Smooth muscle cell (in vitro differentiated cells): ENCODE results near the gene PTCSC3. TPM values are rescaled to one million over a fixed set of nuclear protein-coding genes. Genes with fewer than 3 reads are reported as not detected.

Experiments used
- DNase-seq: peaks from one replicate; lab custom pipeline; 2025; ENCODE audit not compliant: unreplicated experiment; lab: John Stamatoyannopoulos, UW
- H2AFZ ChIP-seq: fragments of 200-600 bp; sonication (generic); 2 replicates; pipeline ENCODE4 v1.6.0; 2016; ENCODE audit warnings: antibody characterized with exemption, low read depth, mild to moderate bottlenecking
- H3F3A ChIP-seq: fragments of 200-600 bp; sonication (generic); 2 replicates; pipeline ENCODE4 v1.6.0; 2017; ENCODE audit warnings: antibody characterized with exemption, low read depth
- H3K27ac ChIP-seq: fragments of 200-600 bp; sonication (generic); 2 replicates; pipeline ENCODE4 v1.5.1; 2016; ENCODE audit warnings: low read depth, mild to moderate bottlenecking
- H3K27me3 ChIP-seq: fragments of 200-600 bp; sonication (generic); 2 replicates; pipeline ENCODE4 v1.6.1; 2016; ENCODE audit warnings: low read depth, mild to moderate bottlenecking
- H3K36me3 ChIP-seq: fragments of 200-600 bp; sonication (generic); 2 replicates; pipeline ENCODE4 v1.5.1; 2016; ENCODE audit warnings: low read depth
- H3K4me1 ChIP-seq: fragments of 200-600 bp; sonication (generic); 2 replicates; pipeline ENCODE4 v1.5.1; 2016; ENCODE audit warnings: low read depth
- H3K4me2 ChIP-seq: fragments of 200-600 bp; sonication (generic); 2 replicates; pipeline ENCODE4 v1.6.0; 2016; ENCODE audit warnings: mild to moderate bottlenecking
- H3K4me3 ChIP-seq: fragments of 200-600 bp; sonication (generic); 2 replicates; pipeline ENCODE4 v1.5.1; 2016; ENCODE audit warnings: mild to moderate bottlenecking
- H3K79me2 ChIP-seq: fragments of 200-600 bp; sonication (generic); 2 replicates; pipeline ENCODE4 v1.6.0; 2016; ENCODE audit warnings: low read depth, mild to moderate bottlenecking
- H3K9ac ChIP-seq: fragments of 200-600 bp; sonication (generic); 2 replicates; pipeline ENCODE4 v1.6.0; 2016; ENCODE audit warnings: low read depth
- H3K9me3 ChIP-seq: fragments of 200-600 bp; sonication (generic); replicated peaks from 2 replicates; pipeline ENCODE4 v1.5.1; 2016; ENCODE audit warnings: low read depth
- H4K20me1 ChIP-seq: fragments of 200-600 bp; sonication (generic); 2 replicates; pipeline ENCODE4 v1.6.0; 2016; ENCODE audit warnings: low read depth
- CTCF ChIP-seq: fragments of 200-600 bp; sonication (generic); IDR thresholded peaks from 2 replicates; pipeline ENCODE4 v1.5.1; 2017; ENCODE audit warnings: borderline replicate concordance, mild to moderate bottlenecking, antibody characterized with exemption; ENCODE audit not compliant: insufficient read depth, poor library complexity, severe bottlenecking
- WGBS: methylation state at CpG from one replicate; pipeline ENCODE4 v1.1.7; 2016; ENCODE audit warnings: low lambda C conversion rate; 5-methylcytosine and 5-hydroxymethylcytosine counted together
- polyA plus RNA-seq: library from polyadenylated mRNA; unstranded; fragments of >200 nt; fragmentation: Nextera tagmentation; extraction: Ambion mirVana; gene quantifications from 2 replicates; pipeline ENCODE4 v1.2.1, GENCODE V29; 2016
- total RNA-seq: library from RNA; depleted of rRNA; stranded (reverse); fragments of >200 nt; gene quantifications from 2 replicates; pipeline ENCODE4 v1.2.3, GENCODE V29; 2014

PTCSC3 gene
- total and polyA plus RNA-seq, 2 experiments from 2014 or later = not detected

GRCh38 chr14:36171607-36172006 lies 4.9 kb downstream of the PTCSC3 start:
- TF ChIP-seq CTCF = no peak
- H3K4me2 ChIP-seq = no peak overlapping the region
- WGBS = 53% methylated on average over 3 of the region's 3 CpGs
- H4K20me1 ChIP-seq = no peaks in the 10 kb centered on the region
- H3K27me3 ChIP-seq = no peaks in the 10 kb centered on the region
- no peak overlapping the region for H3K4me3 ChIP-seq
- no peak overlapping the region for H3K9ac ChIP-seq
- H3K36me3 ChIP-seq = no peaks in the 10 kb centered on the region
- no peak for DNase-seq
- peaks cover 4% of the 10 kb centered on the region for H3K4me1 ChIP-seq
- no peak overlapping the region for H3K27ac ChIP-seq
- H3K79me2 ChIP-seq = no peaks in the 10 kb centered on the region
- H2AFZ ChIP-seq = no peak overlapping the region
- no peaks in the 10 kb centered on the region for H3K9me3 ChIP-seq
- no peaks in the 10 kb centered on the region for H3F3A ChIP-seq

GRCh38 chr14:36167431-36167830 lies 9.1 kb downstream of the PTCSC3 start:
- 69% methylated on average over 5 of the region's 5 CpGs for WGBS
- H3K4me1 ChIP-seq = peaks cover 4% of the 10 kb centered on the region

GRCh38 chr14:36163451-36163850 lies 13.1 kb downstream of the PTCSC3 start:
- no peak overlapping the region for H3K4me2 ChIP-seq
- no peaks in the 10 kb centered on the region for H3K27me3 ChIP-seq
- H3K4me1 ChIP-seq = peaks cover 4% of the 10 kb centered on the region
- no peak overlapping the region for H3K27ac ChIP-seq
- no peaks in the 10 kb centered on the region for H3K9me3 ChIP-seq
- 89% methylated on average over 5 of the region's 5 CpGs for WGBS
- DNase-seq = no peak
- no peaks in the 10 kb centered on the region for H3F3A ChIP-seq
- H3K9ac ChIP-seq = no peak overlapping the region
- no peaks in the 10 kb centered on the region for H4K20me1 ChIP-seq
- no peak overlapping the region for H3K4me3 ChIP-seq
- no peak overlapping the region for H2AFZ ChIP-seq
- TF ChIP-seq CTCF = no peak
- H3K36me3 ChIP-seq = no peaks in the 10 kb centered on the region
- no peaks in the 10 kb centered on the region for H3K79me2 ChIP-seq

More at GRCh38 chr14:36167431-36167830, 9.1 kb downstream of the PTCSC3 start:
- Histone ChIP-seq H2AFZ (no peak overlapping the region), H4K20me1 (no peaks in the 10 kb centered on the region), H3K9me3 (no peaks in the 10 kb centered on the region), H3K4me2 (no peak overlapping the region), H3K36me3 (no peaks in the 10 kb centered on the region), H3K27ac (no peak overlapping the region), H3F3A (no peaks in the 10 kb centered on the region), H3K4me3 (no peak overlapping the region), H3K9ac (no peak overlapping the region), H3K79me2 (no peaks in the 10 kb centered on the region), H3K27me3 (no peaks in the 10 kb centered on the region)
- DNase-seq = no peak
- no peak for TF ChIP-seq CTCF

- Histone ChIP-seq H3K4me2 (peak overlapping the region; percentile 67), H3K79me2 (no peaks in the 10 kb centered on the region), H3K27ac (no peak overlapping the region), H3K27me3 (no peaks in the 10 kb centered on the region), H3K9me3 (no peaks in the 10 kb centered on the region), H3K36me3 (no peaks in the 10 kb centered on the region), H3K4me1 (no peaks in the 10 kb centered on the region), H3K4me3 (no peak overlapping the region), H3K9ac (no peak overlapping the region), H3F3A (no peaks in the 10 kb centered on the region), H2AFZ (no peak overlapping the region), H4K20me1 (no peaks in the 10 kb centered on the region)
- DNase-seq = no peak
- no peak for TF ChIP-seq CTCF
- WGBS = 79% methylated on average over 9 of the region's 9 CpGs
These were observed 14.3 kb downstream of the PTCSC3 start for GRCh38 chr14:36162267-36162666.
